ENCODE results near the gene MOV10.

DNA sequence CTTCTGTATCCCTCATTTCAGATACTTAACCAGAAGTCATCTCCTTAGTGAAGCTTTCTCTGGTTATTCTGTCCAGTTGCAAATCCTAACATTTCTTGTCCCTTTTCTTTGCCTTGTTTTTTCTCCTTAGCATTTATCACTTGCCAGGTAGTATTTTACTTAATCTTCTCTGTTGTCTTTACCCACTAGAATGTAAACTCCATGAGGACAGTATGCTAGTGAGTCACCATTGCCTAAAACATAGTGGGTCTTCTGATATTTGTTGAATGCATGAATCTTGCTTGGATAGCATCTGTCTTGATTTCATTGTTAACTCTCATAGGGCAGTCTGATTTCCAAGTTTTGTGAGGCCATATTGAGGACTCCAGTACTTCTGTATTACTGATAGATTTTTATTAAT is 45.2 kb upstream of the MOV10 start:
- no peak for TF ChIP-seq GABPB1 (CRISPR knock-in tag; IDR thresholded peaks at IDR 0.05)
- TF ChIP-seq ZNF382 (CRISPR knock-in tag; IDR thresholded peaks at IDR 0.05; ENCODE audit: borderline replicate concordance) = no peak
- no peak for TF ChIP-seq POLR2A (IDR thresholded peaks at IDR 0.05; ENCODE audit: insufficient read depth in 1 of 2, low read depth in 2 of 2, low read length in 2 of 2)
- TF ChIP-seq FOXK2 (IDR thresholded peaks at IDR 0.05) = no peak
- no peak for TF ChIP-seq DNMT3B (CRISPR knock-in tag; conservative IDR thresholded peaks at IDR 0.05)
- TF ChIP-seq TAF15 (IDR thresholded peaks at IDR 0.05; ENCODE audit: low read depth, low read length, poor library complexity, severe bottlenecking) = no peak
- TF ChIP-seq KAT7 (CRISPR knock-in tag; IDR thresholded peaks at IDR 0.05; ENCODE audit: borderline replicate concordance) = no peak
- no peak for TF ChIP-seq ATF1 (CRISPR knock-in tag; IDR thresholded peaks at IDR 0.05)
